ENCODE data around the gene PHF24. TPM values are rescaled to one million over a fixed set of nuclear protein-coding genes. Genes with fewer than 3 reads are reported as not detected.

The PHF24 gene
- total RNA-seq, 4 donors from 2014 or later, result under 0.01 to 0.99 (median 0.76) TPM

DNA sequence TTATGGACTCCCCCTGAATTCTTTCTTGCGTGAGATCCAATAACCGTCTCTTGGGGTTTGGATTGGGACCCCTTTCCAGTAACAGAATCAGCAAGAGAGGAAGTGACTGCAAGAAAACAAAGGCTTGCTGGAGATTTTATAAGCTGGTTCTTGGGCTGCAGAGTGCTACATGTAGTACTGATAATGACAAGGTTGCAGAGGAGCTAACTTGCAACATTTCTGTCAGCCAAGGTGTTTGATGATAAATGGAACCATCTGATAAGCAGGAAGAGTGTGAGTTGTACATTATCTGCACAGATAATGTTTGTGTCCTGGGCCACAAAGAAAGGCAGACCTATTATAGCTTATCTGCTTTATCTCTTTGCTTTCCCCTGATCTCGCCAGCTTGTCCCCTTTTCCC is 68.6 kb downstream of the PHF24 start:
- H3K36me3 ChIP-seq, result peaks cover 6 to 26% (median 19%) of the 10 kb centered on the region in 4 donors
- no peak overlapping the region for H3K27ac ChIP-seq (replicated peaks in 1 of 4)
- H3K4me3 ChIP-seq, result no peak overlapping the region
- H3K4me1 ChIP-seq, result peaks cover 0 to 3% (median 0%) of the 10 kb centered on the region in 4 donors
- no peaks in the 10 kb centered on the region for H3K9me3 ChIP-seq
- TF ChIP-seq POLR2A (IDR thresholded peaks at IDR 0.05; ENCODE audit: low read depth), result no peak
- TF ChIP-seq POLR2AphosphoS5 (IDR thresholded peaks at IDR 0.05), result no peak
- no peak for TF ChIP-seq CTCF (IDR thresholded peaks at IDR 0.05)
- TF ChIP-seq EP300 (IDR thresholded peaks at IDR 0.05), result no peak
- DNase-seq (ENCODE audit: extremely low spot score), result no peak
- 85% methylated on average over 3 of the region's 3 CpGs for WGBS
- no peaks in the 10 kb centered on the region for H3K27me3 ChIP-seq
- intact Hi-C loops (cut with DNase I), result no loop called here

- Histone ChIP-seq H3K4me3 (no peak overlapping the region), H3K4me1 (peaks cover 0 to 3% (median 0%) of the 10 kb centered on the region in 4 donors), H3K27me3 (no peaks in the 10 kb centered on the region), H3K36me3 (peaks cover 4 to 22% (median 14%) of the 10 kb centered on the region in 4 donors), H3K27ac (replicated peaks in 1 of 4) (no peak overlapping the region), H3K9me3 (no peaks in the 10 kb centered on the region)
- WGBS, result 86% methylated on average over 1 of the region's 1 CpG
- no peak for DNase-seq (ENCODE audit: extremely low spot score)
- intact Hi-C loops (cut with DNase I), result no loop called here
- no peak for TF ChIP-seq POLR2A (IDR thresholded peaks at IDR 0.05; ENCODE audit: low read depth)
- no peak for TF ChIP-seq EP300 (IDR thresholded peaks at IDR 0.05)
- TF ChIP-seq POLR2AphosphoS5 (IDR thresholded peaks at IDR 0.05), result no peak
- TF ChIP-seq CTCF (IDR thresholded peaks at IDR 0.05), result no peak
Observed at GRCh38 chr9:35027374-35027773, 69.3 kb downstream of the PHF24 start.

GRCh38 chr9:35027860-35028259 is 69.8 kb downstream of the PHF24 start:
- Histone ChIP-seq H3K4me3 (no peak overlapping the region), H3K27ac (replicated peaks in 1 of 4) (no peak overlapping the region), H3K36me3 (peaks cover 0 to 22% (median 12%) of the 10 kb centered on the region in 4 donors), H3K9me3 (no peaks in the 10 kb centered on the region), H3K4me1 (peaks cover 0 to 3% (median 0%) of the 10 kb centered on the region in 4 donors), H3K27me3 (no peaks in the 10 kb centered on the region)
- WGBS, result 31% methylated on average over 1 of the region's 1 CpG
- DNase-seq (ENCODE audit: extremely low spot score), result no peak
- intact Hi-C loops (cut with DNase I), result no loop called here
- TF ChIP-seq CTCF (IDR thresholded peaks at IDR 0.05) (no peak), POLR2AphosphoS5 (IDR thresholded peaks at IDR 0.05) (no peak), EP300 (IDR thresholded peaks at IDR 0.05) (no peak)

- no peak for DNase-seq (ENCODE audit: extremely low spot score)
- no peak overlapping the region for H3K27ac ChIP-seq (replicated peaks in 1 of 4)
- TF ChIP-seq POLR2A (IDR thresholded peaks at IDR 0.05; ENCODE audit: low read depth), result no peak
- no peak for TF ChIP-seq POLR2AphosphoS5 (IDR thresholded peaks at IDR 0.05)
- no peak for TF ChIP-seq EP300 (IDR thresholded peaks at IDR 0.05)
- TF ChIP-seq CTCF (IDR thresholded peaks at IDR 0.05), result no peak
- H3K4me3 ChIP-seq, result no peak overlapping the region
- peaks cover 0 to 21% (median 12%) of the 10 kb centered on the region in 4 donors for H3K36me3 ChIP-seq
- peaks cover 0 to 3% (median 0%) of the 10 kb centered on the region in 4 donors for H3K4me1 ChIP-seq
- H3K9me3 ChIP-seq, result no peaks in the 10 kb centered on the region
- intact Hi-C loops (cut with DNase I), result no loop called here
- H3K27me3 ChIP-seq, result no peaks in the 10 kb centered on the region
Observed at GRCh38 chr9:35028341-35028740, 70.3 kb downstream of the PHF24 start.

DNA sequence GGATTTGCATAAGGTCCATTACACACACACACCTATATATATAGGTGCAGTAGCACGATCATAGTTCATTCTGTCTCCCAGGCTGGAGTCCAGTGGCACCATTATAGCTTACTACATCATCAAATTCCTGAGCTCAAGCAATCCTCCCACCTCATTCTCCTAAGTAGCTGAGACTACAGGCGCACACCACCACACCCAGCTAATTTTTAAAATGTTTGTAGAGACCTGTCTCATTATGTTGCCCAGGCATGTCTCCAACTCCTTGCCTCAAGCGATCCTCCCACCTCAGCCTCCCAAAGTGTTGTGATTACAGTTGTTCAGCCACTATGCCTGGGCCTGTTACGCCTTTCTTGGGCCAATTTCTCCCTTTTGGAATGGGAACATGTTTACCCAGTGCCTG is 71.2 kb downstream of the PHF24 start:
- peaks cover 0 to 3% (median 0%) of the 10 kb centered on the region in 4 donors for H3K4me1 ChIP-seq
- no peak overlapping the region for H3K4me3 ChIP-seq

More for the DNA sequence above, 71.2 kb downstream of the PHF24 start:
- no peaks in the 10 kb centered on the region for H3K27me3 ChIP-seq
- 64% methylated on average over 4 of the region's 4 CpGs for WGBS
- no peak for DNase-seq (ENCODE audit: extremely low spot score)
- no peak for TF ChIP-seq EP300 (IDR thresholded peaks at IDR 0.05)
- TF ChIP-seq CTCF (IDR thresholded peaks at IDR 0.05), result no peak
- no peak for TF ChIP-seq POLR2AphosphoS5 (IDR thresholded peaks at IDR 0.05)
- TF ChIP-seq POLR2A (IDR thresholded peaks at IDR 0.05; ENCODE audit: low read depth), result no peak
- intact Hi-C loops (cut with DNase I), result no loop called here
- H3K27ac ChIP-seq (replicated peaks in 1 of 4), result no peak overlapping the region
- H3K36me3 ChIP-seq, result peaks cover 0 to 16% (median 6%) of the 10 kb centered on the region in 4 donors
- H3K9me3 ChIP-seq, result no peaks in the 10 kb centered on the region
